Stimulated activated CD4-positive, alpha-beta T cell treated with anti-CD3 and anti-CD28 coated beads, Interleukin-15, amount 100 ng/mL, for 1 hour (primary cell): ENCODE results near the gene WLS.
"Not testable (repeated sequence)": the region's sequence is repeated elsewhere in the genome, so short reads cannot be mapped to it uniquely, and the experiment has no call there.

Source experiments
- DNase-seq, 2 donors: peaks; one replicate each; pipeline ENCODE4 v3.0.0-alpha.2; 2020; ENCODE audit warnings: low read depth in 1 of 2, low spot score in 1 of 2

The WLS gene

DNA sequence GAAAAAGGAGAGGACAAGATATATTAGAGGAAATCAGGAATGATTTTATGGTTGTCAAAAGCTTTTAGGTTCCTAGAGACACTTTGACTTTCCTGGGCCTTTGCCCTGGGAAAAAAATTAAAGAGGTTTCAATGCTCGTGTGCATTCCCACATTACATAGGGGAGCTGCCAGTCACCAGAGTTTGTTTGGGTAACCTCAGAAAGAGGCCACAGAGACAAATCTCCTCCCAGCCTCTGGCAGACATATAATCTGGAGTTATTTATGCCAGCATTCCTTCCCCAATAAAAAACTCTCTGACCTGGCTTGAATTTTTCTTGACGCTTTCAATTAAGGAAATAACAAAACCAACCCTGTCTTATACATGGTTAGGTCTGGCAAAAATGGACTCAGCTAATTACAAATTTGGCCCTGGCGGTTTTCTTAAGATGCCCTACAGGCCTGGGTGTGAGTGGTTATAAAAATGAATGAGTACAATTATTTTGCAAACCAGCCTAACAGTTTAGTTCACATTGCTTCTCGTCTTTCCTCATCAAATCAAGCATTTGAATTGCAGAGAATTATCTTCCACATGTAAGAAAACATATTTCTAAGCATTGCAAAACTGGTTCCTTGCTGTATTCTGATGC is 63.7 kb downstream of the WLS start:
- DNase-seq: no peak

DNA sequence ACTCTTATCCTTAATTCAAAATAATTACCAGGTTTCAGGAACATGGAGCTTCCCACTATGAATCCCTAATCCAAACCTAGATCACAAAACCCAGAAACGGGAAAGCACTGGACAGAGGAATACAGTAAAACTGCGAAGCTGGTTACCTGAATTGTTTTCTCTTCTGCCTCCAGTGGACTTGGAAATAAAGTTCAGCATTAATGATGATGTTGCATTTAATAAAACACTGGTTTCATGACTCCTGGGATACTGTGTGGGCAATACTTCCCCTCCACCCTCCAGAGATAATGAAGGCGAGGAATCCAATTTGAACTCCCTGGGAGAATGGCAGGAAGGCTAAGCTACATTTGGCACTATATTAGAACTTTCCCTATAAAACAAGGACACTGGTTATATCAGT is 65.1 kb downstream of the WLS start:
- no peak for DNase-seq

DNA sequence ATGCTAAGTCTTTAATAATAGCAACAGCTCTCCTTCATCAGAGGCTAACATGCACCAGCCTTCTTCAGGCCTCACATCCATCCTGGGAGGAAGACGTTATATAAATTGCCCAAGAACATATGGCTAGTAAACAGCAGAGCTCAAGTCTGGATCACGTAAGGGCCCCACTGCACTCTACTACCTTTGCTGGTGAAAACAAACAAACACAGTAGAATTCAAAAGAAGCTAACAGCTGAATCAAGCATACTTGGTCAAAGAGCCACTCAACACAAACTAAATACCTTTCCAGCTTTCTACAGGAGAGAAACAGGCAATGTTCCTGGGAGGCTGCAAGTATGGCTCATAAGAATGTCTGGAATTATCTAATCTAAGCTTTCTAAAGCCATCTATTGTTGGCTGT is 66.0 kb downstream of the WLS start:
- no peak for DNase-seq

DNA sequence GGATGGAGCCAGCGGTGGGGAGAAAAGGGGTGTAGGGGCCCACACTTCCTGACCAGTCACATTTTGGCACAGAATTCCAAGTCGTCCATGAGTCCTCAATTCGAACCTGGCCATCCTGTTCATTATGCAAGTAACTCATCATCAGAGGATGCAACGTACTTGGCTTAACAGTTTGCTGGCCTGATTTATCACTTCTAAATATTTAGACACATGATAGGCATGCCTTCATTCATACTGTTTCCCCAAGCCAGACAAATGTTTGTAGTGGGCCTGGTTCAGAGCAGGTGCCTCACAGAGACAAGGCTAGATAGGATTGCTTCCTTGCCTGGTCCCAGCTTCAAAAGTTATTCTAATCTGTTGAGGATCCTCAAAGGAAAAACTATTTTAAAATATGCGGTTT is 66.7 kb downstream of the WLS start:
- no peak for DNase-seq

DNA sequence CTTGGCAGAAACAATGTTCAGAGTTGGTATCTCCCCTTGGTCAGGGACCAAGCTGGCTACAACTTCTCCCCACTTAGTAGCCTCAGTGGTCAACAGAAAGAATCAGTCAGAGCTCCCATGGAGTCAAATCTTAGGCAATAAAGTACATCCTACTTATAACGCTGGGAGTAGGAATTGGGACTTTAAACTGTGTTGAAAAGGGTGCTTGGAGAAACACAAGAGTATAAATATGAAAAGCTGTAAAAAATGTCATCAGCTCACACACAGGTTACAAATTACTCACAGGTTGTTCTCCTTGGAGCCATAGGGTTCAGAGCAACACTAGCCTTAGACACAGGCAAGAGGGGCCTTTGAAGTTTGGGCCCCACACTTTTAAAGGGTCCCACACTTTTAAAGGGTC is 67.4 kb downstream of the WLS start:
- no peak for DNase-seq

DNA sequence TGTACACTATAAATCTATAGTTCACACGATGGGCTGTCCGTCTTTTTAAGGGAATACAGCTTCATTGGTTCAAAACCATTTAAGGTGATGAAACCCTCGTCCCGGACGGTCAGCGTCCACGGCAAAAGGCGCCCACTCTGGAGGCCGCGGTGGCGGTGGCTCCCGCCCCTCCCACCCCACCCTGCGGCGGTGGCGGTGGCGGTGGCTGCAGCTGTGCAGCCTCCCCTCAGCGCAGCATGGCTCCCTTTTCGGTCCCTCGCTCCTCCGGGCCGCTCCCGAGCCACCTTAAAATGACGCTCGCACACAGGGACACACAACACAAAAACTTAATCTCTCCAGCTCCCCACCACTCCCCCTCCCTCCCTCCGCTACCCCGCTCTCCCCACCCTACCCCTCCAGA is 69.1 kb downstream of the WLS start:
- no peak for DNase-seq

DNA sequence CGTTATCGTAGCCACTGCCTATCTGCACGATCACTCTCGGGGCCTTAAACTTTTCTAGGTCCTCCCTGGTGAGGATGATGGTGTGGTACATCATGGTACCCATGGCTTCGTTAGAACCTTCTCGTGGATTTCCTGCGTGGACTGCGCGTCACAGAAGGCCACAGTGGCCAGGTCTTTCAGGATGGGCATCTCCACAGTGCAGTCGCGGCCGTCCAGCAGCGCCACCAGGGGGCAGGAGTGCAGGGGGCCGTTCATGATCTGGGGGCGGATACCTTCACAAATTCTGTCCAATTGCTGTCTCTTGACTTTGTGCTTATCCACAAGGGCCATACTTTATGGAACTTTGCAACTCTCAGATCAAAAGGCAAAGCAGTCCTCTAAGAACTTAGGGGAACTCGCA is 69.6 kb downstream of the WLS start:
- DNase-seq: no peak

DNA sequence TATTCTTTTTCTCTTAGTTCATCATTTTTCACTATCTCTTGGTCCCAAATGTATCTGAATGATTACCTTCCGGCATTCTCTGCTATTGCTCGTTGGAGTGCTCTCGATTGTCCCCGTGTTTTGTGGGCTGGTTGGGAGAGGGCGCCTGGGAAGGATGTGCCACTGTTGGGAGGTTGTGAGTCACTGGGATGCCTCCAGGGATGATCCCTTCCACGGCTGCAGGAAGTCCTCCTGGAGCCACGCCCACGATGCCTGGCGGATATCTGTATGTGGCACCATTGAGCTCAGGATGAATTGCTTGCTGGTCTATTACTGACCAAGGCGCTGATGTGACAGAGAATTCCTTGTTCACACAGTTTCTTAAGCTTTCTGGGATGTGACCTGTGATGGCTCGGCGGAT is 70.7 kb downstream of the WLS start:
- not testable (repeated sequence) for DNase-seq

DNA sequence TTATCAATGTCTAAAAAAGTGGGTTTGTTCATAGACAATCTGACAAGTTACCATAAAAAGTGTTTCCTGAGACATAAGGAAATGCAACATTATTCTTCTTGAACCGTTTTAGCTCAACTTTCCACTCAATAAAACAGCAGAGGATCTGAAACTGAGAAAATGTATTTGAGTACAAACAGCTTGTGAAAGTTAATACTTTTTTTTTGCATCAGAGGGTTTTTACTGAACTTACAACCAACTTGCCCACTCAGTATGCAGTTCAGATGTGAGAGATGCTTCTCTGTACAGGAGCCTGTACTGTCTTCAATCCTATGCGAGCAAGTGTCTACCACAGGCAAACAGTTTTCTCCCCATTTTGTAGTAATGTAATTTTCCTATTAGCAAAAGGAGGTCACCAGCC is 71.4 kb downstream of the WLS start:
- DNase-seq: not testable (repeated sequence)

DNA sequence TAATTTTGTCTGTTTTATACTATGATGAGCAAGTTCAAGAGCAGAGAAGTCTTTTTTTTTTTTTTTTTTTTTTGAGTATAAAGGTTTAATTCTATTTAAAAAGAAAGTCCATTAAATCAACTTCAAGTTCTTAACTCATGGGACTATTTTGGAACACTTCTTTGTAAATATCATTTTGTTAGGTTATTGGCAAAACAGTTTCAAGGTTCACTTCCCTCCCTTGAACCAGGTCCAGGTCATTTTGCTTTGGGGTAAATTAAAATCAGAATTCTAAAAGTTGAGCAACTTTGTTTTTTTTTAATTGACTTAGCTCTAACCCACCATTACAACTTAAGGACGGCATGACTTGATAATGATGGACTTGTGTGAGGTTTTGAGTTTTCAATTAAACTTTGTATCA is 72.3 kb downstream of the WLS start:
- no peak for DNase-seq

DNA sequence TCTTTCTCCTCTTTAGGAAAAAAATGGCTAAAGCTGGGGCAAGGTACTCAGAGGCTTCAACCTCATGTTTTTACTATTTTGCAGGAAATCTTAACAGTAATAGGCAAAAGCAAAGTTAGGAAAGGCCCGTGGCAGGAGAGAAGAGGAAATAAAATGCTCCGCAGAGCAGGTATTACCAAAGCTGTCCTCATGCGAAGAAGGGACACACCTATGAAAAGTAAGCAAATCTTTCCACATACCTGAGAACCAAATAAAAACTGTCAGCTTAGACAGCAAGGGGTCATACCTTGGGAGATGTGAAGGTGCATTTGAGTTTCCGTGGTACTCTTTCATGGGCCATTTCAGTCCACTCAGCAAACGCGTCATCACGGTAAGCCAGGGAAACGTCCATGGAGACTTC is 73.5 kb downstream of the WLS start:
- DNase-seq: no peak

DNA sequence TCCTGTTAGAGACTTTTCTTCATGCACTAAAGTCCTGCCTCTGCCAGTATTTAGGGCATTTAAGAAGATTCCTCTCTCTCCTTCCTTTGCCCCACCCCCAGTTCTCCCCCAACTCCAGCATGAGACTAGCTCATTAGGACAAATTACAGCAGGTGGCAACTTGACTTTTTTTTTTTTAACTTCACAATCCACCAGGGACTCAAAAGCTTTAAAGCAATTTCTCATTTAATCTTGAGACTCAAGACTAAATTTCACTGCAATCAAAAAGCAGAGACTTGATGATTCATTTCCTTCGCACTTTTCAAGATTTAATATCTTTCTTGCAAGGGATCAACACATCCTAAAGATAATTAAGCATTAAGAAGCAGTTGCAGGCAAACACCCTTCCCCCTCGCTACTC is 74.9 kb downstream of the WLS start:
- DNase-seq: no peak

DNA sequence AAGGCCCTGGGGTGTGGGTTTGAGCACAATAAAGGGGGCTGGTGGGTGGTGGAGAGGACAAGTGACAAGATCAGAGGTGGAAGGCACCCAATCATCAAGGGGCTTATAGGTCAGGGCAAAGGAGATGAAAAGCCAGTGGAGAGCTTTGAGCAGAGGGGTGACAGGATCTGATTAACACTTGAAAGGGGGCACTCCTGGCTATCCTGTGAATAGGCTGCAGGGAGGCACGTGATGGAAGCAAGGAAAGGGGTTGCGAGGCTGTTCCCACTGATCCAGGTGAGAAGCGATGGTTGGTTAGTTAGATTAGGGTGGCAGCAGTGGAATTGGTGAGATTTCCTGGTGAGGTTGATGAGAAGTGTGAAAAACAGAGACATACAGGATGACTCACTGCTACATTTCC is 80.6 kb downstream of the WLS start:
- DNase-seq: no peak

DNA sequence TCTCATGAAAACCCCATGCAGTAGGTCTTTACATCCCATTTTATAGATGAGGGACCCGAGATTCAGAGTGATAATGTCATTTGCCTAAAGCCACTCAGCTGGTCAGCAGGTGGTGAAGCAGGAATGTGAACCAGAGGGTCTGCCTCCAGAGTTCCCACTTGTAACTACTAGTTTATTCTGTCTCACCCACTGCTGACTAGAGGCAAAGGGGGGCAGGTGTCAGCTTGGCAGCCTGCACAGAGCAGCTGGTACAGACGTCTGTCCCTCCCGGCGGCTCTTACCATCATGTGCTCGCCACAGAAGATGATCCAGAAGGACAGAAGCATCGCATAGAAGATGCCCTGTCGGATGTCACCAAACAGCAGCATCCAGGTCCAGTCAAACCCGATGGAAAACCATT is 82.4 kb downstream of the WLS start:
- DNase-seq: no peak

DNA sequence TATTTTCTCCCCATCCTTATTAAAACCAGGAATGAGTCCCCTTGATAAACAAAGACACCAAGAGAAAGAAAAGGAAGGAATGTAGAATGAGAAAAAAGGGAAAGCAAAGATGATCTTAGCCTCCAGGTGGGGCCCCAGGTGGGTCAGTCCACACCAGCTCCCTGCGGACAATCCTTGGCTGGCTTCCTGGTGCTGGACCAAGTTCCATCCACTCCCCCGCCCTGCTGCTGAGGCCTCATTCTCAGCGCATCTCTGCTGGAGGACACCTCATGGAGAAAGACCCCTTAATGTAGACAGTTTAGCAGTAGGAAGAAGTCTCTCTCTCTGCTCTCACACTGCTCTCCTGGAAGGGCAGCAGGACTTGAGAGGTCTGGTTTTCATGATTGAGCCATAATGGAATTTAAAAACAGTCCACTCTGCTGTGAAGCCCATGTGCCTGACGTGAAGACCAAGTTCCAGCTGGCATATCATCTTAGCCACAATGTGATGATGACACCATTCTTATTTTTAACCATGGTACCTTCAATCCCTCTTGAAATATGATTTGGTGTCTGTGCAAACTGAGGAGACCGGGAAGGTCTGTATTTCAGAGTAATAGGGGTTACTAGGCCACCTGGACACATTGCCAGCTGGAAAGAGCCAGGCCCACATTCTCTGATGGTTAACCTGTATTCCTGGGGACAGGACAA is 83.1 kb downstream of the WLS start:
- DNase-seq: no peak

DNA sequence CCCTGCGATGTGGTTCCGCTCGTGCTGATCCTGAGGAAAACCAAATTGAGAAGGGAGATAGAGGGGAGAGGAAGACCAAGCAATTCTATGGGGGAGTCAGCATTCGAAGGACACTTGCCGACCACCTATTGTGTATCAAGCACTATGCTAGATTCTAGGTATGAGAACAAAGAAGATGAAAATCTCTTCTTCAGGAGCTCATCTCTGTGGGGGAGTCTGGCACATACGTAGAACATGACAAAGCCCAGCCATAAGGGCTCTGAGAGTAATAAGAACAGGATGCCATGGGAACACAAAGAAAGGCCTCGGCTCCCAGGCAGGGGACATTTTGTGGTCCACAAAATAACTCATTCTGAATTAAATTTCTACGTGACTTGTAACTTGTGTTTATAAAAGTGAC is 83.7 kb downstream of the WLS start:
- no peak for DNase-seq

DNA sequence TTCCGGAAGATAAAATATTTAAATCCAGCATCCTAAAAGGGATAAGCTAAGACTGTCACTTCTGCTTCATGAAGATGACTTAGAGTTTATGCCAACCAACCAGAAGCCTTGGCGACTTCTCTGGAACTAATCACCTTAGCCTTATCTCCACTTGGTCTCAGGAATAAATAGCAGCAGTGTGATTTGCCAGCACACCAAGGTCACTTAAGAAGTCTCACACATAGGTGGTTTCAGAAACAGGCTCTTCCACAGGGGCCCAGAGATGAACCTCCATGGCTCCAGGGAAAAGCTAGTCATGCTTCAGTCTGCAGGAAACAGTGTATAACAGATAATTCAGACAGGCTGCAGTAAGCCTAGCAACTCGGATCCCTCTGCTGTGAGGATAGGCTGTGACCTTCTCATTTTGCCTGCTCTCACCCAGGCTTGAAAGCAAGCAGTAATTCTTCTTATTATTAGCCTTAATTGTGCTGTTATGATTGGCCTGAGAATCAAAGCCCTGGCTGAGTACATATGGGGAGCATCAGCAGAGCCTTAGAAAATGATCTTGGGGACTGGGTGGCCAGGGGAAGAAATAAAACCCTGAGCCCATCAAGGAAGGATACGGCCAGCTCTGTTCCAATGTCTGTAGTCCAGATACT is 84.7 kb downstream of the WLS start:
- no peak for DNase-seq

DNA sequence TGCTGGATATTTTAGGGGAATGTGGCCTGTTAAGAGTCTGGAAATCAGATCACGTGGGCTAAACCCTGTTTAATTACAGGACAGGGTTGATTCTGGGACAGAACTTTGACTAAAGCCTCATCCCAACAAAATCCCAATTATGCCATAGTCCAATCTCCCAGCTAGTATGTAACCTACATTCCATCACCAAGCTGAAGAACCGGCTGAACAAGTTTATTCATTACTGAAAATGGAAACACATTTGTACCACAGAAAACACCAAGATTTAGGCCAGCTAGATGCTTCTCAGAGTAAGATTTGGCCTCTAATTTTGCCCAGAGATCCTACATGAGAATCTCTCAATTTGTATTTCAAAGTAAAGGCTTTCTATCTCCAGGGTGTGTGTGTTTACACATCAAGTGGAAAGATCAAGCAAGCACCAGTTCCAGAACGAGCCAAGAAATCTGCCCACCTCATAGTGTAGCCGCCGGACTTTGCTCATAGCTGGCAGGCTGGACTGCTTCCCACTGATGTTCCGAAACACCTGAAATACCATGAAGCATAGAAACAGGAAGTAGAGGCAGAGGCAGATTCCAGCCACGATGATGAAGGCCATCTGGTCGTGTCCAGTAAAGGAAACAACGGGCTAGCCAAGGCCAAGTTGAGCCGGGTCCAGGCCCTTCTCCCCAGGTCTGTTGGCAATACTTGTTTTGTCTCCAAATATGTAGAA is 86.8 kb downstream of the WLS start:
- no peak for DNase-seq

DNA sequence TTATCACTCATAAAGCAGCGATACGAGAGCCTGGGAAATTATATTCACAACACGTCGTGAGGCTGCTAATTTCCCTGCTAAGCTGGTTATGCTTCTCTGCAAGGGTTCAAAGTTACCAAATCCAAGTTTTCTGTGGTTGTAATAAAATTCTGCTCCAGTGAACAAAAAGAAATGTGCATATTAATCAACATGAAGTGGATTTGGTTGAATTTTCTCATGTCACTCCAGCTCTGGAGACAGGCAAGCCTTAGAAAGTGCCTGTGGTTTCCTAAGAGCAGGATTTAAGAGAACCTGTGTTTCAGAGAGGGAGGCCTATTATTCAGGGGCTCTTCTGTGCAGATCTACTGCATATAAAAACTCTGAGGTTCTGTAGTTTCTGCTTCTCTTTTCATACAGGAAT is 87.5 kb downstream of the WLS start:
- no peak for DNase-seq

DNA sequence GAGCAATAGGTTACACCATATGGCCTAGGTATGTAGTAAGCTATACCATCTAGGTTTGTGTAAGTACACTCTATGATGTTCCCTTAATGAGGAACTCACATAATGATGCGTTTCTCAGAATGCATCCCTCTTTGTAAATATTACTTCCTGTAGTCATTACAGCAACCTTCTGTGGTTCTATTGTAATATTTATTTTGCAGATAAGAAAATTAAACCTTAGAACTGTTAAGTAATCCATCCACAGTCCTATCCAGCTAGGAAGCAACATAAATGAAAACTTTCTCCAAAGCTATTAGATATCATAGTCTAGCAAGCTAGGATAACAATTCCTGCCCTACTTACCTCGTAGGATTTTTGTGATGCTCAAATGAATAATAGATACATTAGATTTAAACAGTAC is 88.7 kb downstream of the WLS start:
- DNase-seq: no peak

DNA sequence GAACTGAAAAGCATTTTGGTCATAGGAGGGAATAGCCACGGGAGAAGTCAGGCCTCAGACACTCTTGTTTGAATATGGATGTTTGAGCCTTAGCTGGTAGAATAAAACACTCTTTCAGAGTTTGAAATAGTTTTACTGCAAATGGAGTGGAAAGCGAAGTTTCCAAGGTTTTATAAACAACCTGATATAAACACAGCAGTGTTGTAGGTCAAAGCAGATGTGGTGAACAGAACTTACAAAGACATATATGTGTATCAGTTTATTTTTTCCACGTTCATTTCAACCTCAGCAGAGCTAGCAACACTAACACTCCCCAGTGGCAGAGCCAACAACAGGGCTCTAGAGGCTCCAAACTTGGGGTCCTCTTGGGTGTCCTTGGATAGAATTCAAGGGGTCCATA is 89.9 kb downstream of the WLS start:
- no peak for DNase-seq

DNA sequence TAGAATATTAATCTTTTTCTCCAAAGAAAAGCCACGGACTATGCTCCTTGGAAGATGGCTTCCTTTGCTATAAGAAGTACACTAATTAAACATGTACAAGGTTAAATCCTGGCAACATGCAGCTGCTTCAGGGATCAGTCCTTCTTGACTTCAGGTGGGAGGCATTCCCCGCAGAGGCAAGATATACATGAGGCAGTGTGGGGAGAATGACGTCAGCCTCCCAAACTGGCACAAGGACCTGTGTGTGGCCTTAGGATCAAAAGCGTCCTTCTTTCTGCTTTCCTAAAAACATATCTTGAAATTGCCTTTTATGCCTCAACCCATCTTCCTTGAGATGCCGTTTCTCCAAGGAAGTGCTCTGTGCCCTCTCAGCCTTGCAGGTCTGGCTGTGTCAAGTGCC is 90.3 kb downstream of the WLS start:
- no peak for DNase-seq
